HEK293 (cell line): ENCODE data around the gene TGIF1.

ENCODE experiments used
- BCL11A ChIP-seq: fragments of 450-650 bp; formaldehyde crosslinking; IDR thresholded peaks from 2 replicates; pipeline ENCODE4 v1.5.1; 2016; ENCODE audit warnings: low read depth, missing biosample characterization, missing genetic modification characterization
- ZNF157 ChIP-seq: fragments of 450-650 bp; formaldehyde crosslinking; IDR thresholded peaks from 2 replicates; pipeline ENCODE4 v1.5.1; 2016; ENCODE audit warnings: missing biosample characterization, missing genetic modification characterization
- TF ChIP-seq, protein P1 (sequence below): fragments of 450-650 bp; formaldehyde crosslinking; IDR thresholded peaks from 2 replicates; pipeline ENCODE4 v1.5.1; 2016; ENCODE audit warnings: missing biosample characterization, missing genetic modification characterization
- TF ChIP-seq, protein P2 (sequence below): fragments of 450-650 bp; formaldehyde crosslinking; IDR thresholded peaks from 2 replicates; pipeline ENCODE4 v1.5.1; 2016; ENCODE audit warnings: missing biosample characterization, missing genetic modification characterization, low read depth

DNA sequence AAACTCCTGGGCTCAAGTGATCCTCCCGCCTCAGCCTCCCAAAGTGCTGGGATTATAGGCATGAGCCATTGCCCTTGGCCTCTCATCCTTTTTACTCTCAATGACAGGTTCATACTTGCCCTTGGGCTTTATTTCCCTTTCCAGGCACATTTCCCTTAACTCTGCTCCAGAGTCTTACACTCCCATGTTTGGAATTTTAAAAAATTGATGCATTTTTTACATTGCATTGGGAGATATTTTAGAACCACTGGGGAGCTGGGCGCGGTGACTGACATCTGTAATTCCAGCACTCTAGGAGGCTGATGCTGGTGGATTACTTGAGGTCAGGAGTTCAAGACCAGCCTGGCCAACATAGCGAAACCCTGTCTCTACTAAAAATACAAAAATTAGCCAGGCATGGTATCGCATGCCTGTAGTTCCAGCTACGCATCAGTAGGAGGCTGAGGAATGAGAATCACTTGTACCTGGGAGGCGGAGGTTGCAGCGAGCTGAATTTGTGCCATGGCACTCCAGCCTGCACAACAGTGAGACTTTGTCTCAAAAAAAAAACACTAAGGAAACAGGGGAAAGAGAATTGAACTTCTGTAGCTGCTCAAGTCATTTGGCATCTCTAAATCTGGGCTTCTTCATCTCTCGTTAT is 18.2 kb downstream of the TGIF1 start:
- TF ChIP-seq, protein P1, sequence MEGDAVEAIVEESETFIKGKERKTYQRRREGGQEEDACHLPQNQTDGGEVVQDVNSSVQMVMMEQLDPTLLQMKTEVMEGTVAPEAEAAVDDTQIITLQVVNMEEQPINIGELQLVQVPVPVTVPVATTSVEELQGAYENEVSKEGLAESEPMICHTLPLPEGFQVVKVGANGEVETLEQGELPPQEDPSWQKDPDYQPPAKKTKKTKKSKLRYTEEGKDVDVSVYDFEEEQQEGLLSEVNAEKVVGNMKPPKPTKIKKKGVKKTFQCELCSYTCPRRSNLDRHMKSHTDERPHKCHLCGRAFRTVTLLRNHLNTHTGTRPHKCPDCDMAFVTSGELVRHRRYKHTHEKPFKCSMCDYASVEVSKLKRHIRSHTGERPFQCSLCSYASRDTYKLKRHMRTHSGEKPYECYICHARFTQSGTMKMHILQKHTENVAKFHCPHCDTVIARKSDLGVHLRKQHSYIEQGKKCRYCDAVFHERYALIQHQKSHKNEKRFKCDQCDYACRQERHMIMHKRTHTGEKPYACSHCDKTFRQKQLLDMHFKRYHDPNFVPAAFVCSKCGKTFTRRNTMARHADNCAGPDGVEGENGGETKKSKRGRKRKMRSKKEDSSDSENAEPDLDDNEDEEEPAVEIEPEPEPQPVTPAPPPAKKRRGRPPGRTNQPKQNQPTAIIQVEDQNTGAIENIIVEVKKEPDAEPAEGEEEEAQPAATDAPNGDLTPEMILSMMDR: no peak
- TF ChIP-seq ZNF157 (tag by site-specific recombination) (no peak), BCL11A (tag by site-specific recombination) (no peak)
- TF ChIP-seq, protein P2, sequence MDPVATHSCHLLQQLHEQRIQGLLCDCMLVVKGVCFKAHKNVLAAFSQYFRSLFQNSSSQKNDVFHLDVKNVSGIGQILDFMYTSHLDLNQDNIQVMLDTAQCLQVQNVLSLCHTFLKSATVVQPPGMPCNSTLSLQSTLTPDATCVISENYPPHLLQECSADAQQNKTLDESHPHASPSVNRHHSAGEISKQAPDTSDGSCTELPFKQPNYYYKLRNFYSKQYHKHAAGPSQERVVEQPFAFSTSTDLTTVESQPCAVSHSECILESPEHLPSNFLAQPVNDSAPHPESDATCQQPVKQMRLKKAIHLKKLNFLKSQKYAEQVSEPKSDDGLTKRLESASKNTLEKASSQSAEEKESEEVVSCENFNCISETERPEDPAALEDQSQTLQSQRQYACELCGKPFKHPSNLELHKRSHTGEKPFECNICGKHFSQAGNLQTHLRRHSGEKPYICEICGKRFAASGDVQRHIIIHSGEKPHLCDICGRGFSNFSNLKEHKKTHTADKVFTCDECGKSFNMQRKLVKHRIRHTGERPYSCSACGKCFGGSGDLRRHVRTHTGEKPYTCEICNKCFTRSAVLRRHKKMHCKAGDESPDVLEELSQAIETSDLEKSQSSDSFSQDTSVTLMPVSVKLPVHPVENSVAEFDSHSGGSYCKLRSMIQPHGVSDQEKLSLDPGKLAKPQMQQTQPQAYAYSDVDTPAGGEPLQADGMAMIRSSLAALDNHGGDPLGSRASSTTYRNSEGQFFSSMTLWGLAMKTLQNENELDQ (tag by site-specific recombination): no peak
